ENCODE data around the gene MPC1.

Gene MPC1

DNA sequence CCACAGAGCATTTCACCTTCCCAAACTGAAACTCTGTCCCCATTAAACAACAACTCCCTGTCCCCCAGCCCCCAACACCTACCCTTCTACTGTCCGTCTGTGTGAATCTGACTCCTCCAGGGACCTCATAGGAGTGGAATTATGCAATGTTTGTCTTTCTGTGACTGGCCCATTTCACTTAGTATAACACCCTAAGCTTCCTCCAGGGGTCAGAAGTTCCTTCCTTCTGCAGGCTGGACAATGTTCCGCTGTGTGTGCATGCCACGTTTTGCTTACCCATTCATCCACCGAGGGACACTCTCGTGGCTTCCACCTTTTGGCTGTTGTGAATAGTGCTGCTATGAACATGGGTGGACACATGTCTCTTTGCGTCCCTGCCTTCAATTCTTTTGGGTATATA is 37.6 kb upstream of the MPC1 start:
- TF ChIP-seq CTCF (IDR thresholded peaks at IDR 0.05; ENCODE audit: control extremely low read depth, extremely low read depth, low read depth, missing control alignments): no peak
- POLR2A ChIA-PET: no interaction called here
- DNase-seq (ENCODE audit: extremely low spot score): no peak
- CTCF ChIA-PET: no interaction called here

DNA sequence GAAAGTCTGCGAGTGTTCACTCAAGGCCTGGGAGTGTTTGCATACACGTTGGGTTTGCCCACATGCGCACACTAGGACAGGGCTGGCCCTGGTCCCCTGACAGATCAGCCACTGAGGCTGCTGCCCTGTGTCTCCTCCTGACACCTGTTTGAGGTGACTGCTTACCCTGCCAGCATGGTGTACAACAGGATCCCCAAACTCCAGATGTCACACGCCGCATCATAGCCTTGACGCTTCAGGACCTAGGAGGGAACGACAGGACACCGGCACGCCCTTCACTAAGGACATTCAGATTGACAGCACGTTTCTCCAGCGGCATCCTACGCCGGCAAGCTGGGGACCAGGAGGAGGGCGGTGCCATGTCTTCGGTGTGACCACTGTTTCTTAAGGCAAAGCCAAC is 37.0 kb upstream of the MPC1 start:
- ChIA-PET POLR2A (no interaction called here), CTCF (no interaction called here)
- TF ChIP-seq CTCF (IDR thresholded peaks at IDR 0.05; ENCODE audit: control extremely low read depth, extremely low read depth, low read depth, missing control alignments): no peak
- no peak for DNase-seq (ENCODE audit: extremely low spot score)

GRCh38 chr6:166419286-166419685 is 36.5 kb upstream of the MPC1 start:
- DNase-seq (ENCODE audit: extremely low spot score): peak; percentile 58
- TF ChIP-seq CTCF (IDR thresholded peaks at IDR 0.05; ENCODE audit: control extremely low read depth, extremely low read depth, low read depth, missing control alignments): no peak
- CTCF ChIA-PET: interaction anchor here (1.1 kb wide), 1 partner anchor 14 kb away, joined by 3 read pairs; no protein-coding TSS in a partner anchor
- POLR2A ChIA-PET: no interaction called here

- POLR2A ChIA-PET: no interaction called here
- DNase-seq (ENCODE audit: extremely low spot score): no peak
- no peak for TF ChIP-seq CTCF (IDR thresholded peaks at IDR 0.05; ENCODE audit: control extremely low read depth, extremely low read depth, low read depth, missing control alignments)
- CTCF ChIA-PET: interaction anchor here (1.0 to 1.1 kb wide), 3 partner anchors 15 to 18 kb away, joined by 3 read pairs; no protein-coding TSS in a partner anchor
Measured at GRCh38 chr6:166418691-166419143, 36.0 kb upstream of the MPC1 start.

DNA sequence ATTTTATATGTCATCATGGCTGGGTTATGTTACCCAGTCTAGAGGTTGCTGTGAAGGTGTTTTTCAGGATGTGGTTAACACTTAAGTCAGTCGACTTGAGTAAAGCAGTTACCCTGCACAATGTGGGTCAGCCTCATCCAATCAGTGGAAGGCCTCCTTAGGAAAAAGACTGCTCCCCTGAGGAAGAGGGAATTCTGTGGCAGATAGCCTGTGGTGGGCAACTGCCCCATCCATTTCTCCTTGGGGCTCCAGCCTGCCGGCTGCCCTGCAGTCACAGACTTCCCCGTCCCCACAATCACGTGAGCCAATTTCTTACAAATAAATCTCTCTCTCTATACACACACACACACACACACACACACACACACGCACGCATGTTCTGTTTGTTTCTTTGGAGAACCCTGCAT is 34.5 kb upstream of the MPC1 start:
- CTCF ChIA-PET: no interaction called here
- no peak for TF ChIP-seq CTCF (IDR thresholded peaks at IDR 0.05; ENCODE audit: control extremely low read depth, extremely low read depth, low read depth, missing control alignments)

DNA sequence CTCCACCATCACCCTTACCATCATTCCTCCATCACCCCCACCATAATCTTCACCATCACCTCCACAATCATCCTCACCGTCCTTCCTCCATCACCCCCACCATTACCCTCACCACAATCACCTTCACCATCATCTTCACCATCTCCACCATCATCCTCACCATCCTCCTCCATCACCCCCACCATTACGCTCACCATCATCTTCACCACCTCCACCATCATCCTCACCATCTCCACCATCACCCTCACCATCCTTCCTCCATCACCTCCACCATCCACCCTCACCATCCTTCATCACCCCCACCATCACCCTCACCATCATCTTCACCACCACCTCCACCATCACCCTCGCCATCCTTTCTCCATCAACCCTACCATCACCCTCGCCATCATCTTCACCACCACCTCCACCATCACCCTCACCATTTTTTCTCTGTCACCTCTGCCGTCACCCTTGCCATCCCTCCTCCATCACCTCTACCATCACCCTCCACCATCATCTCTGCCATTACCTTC is 33.1 kb upstream of the MPC1 start:
- ChIA-PET POLR2A (no interaction called here), CTCF (interaction anchor here (1.6 kb wide), 1 partner anchor 181 kb away, joined by 3 read pairs; no protein-coding TSS in a partner anchor)
- TF ChIP-seq CTCF (IDR thresholded peaks at IDR 0.05; ENCODE audit: control extremely low read depth, extremely low read depth, low read depth, missing control alignments): no peak
- DNase-seq (ENCODE audit: extremely low spot score): no peak

More for the DNA sequence above, 34.5 kb upstream of the MPC1 start:
- POLR2A ChIA-PET: no interaction called here
- no peak for DNase-seq (ENCODE audit: extremely low spot score)
